HG02981 (cell line): ENCODE results near the gene FRRS1.
"Not testable (repeated sequence)": the region's sequence is repeated elsewhere in the genome, so short reads cannot be mapped to it uniquely, and the experiment has no call there.

ENCODE experiments used
- ATAC-seq: cut with Tn5 transposase; IDR thresholded peaks from one replicate; pipeline ENCODE4 v1.9.1; 2021; ENCODE audit warnings: mild to moderate bottlenecking, moderate library complexity; ENCODE audit not compliant: unreplicated experiment

The FRRS1 gene

DNA sequence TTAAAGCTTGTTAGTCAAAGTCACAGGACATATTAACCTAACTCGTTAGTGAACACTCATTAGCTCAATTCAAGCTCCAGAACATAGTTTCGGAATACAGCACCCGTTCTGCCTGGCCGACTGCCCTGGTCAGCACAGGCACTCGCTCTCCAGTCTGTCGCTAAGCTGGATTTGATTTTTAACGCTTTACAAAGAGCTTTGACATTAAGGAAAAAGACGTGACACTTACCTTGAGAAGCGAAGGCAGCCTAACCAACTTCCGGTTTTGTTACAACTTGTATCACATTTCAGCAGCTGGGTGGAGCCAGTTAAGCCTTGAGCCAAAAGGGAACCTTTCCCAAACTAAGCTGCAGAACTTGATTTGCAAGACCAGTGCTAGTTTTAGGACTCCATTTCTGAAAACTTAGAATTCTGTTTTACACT lies at the start of gene FRRS1:
FRRS1 (minus strand) TSS at position 258 of the 423 bp plus-strand sequence. CDS start 17,867 bp downstream, outside the sequence.
- peak; percentile 96 for ATAC-seq

- ATAC-seq: no peak
Measured at GRCh38 chr1:99814373-99814900, 48.0 kb upstream of the FRRS1 start.

- ATAC-seq: no peak
Measured at GRCh38 chr1:99811747-99812146, 45.3 kb upstream of the FRRS1 start.

- no peak for ATAC-seq
Measured at GRCh38 chr1:99811075-99811474, 44.6 kb upstream of the FRRS1 start.

GRCh38 chr1:99808391-99809115 lies 42.1 kb upstream of the FRRS1 start:
- peak; percentile 81 for ATAC-seq

GRCh38 chr1:99806882-99807281 lies 40.4 kb upstream of the FRRS1 start:
- no peak for ATAC-seq

- ATAC-seq: no peak
Measured at GRCh38 chr1:99801584-99801983, 35.1 kb upstream of the FRRS1 start.

DNA sequence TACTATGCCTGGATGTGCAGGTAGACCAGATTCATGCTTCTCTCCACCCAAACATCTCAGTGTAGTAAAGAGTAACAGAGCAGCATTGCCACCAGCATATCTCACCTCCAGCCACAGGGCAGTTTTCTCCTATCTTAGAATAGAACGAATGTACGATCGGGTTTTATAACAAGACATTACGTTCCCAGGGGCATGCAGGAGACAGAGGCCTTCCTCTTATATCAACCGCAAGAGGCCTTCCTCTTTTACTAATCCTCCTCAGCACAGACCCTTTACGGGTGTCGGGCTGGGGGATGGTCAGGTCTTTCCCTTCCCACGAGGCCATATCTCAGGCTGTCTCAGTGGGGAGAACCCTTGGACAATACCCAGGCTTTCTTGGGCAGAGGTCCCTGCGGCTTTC lies 27.4 kb upstream of the FRRS1 start:
- ATAC-seq: not testable (repeated sequence)

- ATAC-seq: no peak
Measured at GRCh38 chr1:99789715-99790114, 23.3 kb upstream of the FRRS1 start.

GRCh38 chr1:99788896-99789295 lies 22.5 kb upstream of the FRRS1 start:
- no peak for ATAC-seq

DNA sequence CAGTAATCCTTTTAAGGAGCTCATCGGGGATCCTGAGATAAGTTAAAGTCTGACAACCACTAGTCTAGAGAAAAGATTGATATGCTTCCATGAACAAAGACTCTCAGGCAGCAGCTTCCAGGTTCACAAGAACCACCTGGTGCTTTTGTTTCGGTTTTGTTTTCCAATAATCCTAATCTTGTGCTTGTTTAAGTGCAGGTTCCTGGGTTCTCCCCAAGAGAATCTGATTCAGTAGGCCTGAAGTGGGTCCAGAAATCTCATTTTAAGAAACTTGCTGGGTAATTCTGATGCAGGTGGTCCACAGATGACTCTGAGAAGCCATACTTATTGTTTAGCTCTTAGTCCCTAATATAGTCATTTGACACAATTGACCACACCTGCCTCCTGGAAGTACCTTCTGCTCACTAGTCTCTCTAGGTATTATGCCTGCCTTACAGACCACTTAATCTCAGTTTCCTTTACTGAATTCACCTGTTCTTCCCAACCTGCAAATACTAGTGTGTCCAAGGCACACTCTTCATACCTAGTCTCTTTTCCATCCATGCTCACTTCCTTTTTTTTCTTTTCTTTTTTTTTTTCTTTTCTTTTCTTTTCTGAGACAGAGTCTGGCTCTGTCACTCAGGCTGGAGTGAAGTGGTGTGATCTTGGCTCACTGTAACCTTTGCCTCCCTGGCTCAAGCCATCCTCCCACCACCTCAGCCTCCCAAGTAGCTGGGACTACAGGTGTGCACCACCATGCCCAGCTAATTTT lies 20.5 kb upstream of the FRRS1 start:
- peak; percentile 75 for ATAC-seq

DNA sequence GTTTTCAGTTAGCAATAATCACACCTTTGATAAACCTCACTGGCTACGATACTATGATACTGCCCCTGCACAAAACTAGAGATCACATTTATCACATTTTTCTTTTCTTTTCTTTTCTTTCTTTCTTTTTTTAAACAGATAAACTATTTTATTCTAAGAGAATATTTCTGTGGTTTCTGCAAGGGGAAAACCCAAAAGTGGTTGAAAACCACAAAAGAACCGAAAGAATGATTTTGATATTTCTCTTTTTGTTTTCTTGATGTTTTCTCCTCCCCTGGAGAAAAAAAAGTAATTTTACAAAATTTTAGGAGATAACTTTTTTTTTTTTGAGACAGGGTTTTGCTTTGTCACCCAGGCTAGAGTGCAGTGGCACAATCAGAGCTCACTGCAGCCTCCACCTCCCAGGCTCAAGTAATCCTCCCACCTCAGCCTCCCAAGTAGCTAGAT lies 18.4 kb upstream of the FRRS1 start:
- ATAC-seq: no peak

DNA sequence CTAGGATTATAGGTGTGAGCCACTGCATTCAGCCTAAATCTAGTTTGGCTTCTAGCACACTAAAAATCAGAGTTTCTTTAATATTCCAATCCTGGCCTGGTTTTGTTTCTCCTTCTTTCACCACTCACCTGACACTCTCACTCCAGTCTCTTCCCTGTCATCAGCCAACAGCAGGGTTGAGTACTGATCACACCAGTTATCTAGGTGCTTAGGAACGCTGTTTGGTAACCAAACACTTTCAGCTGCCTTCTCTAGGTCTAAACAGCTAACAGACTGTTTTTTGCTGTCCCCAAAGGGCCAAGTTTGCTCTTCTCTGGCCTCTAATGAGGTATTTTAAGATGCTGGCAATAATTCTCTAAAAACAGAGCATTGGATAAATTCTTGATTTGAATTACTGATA lies 17.7 kb upstream of the FRRS1 start:
- ATAC-seq: peak; percentile 42

GRCh38 chr1:99782920-99783319 lies 16.5 kb upstream of the FRRS1 start:
- no peak for ATAC-seq

DNA sequence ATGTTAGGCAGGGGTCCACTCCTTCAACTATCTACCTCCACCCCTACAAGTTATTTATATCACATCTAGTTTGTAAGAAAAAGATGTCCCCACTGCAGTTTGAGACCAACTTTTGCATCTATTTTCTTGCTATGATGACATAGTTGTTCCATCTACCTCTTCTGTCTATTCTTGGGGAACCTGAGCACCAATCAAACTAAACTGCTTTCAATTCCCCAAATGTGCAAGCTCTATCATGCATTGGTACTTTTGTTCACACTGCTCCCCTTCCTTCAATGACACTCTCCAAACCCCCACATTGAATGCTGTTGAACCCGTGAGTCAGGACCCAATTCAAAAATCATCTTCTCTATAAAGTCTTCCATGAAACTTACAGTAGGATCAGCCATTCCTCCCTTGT lies 16.0 kb upstream of the FRRS1 start:
- no peak for ATAC-seq

- no peak for ATAC-seq
Measured at GRCh38 chr1:99781798-99782197, 15.4 kb upstream of the FRRS1 start.

DNA sequence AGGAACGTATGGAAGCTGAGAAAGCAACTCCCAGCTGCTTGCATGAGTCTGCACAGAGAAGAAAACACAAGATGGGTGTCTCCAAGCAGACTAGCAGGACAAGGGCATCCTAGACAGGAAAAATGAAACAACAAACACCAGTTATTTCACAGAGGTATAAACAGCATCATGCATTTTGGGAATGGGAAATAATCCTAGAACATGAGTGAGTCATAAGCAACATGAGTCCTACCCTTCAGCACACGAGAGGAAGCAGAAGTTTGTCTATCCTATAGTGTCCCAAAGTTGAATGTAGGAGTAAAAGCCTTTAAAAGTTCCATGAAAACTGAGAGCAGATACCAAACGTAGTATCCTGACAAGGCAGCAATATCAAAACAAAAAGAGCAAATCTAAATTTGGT lies 11.3 kb upstream of the FRRS1 start:
- no peak for ATAC-seq

DNA sequence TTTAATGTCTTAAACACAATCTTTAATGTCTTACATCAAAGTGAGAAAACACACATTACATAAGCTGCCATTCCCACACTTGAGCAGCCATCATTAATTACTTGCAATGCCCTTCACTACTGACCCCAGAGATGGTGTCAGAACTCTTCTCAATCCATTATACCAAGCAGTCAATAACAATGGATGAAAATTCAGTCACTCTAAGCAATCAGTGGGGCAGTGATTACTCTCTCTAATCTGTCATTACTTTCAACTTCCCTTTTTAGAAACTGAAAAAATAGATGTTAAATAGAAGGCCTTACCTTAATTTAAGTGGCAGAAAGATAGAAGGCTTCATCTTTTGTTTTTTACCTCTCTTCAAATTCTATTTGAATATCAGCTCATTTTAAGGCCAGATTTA lies 9.7 kb upstream of the FRRS1 start:
- no peak for ATAC-seq

DNA sequence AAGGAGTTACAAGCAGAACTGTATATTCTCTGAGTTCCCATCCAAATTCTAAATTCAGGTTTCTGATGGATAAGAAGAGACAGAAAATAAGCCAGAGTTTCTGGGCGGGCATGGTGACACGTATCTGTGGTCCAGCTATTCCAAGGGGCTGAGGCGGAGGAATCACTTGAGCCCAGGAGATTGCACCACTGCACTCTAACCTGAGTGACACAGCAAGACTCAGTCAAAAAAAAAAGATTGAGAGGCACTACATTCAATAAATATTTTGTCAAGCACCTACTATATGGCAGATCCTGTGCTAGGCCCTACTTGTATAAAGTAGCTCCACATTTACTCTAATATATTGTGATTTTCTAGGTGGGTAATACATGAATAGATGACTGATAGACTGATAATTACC lies 6.4 kb upstream of the FRRS1 start:
- ATAC-seq: no peak

DNA sequence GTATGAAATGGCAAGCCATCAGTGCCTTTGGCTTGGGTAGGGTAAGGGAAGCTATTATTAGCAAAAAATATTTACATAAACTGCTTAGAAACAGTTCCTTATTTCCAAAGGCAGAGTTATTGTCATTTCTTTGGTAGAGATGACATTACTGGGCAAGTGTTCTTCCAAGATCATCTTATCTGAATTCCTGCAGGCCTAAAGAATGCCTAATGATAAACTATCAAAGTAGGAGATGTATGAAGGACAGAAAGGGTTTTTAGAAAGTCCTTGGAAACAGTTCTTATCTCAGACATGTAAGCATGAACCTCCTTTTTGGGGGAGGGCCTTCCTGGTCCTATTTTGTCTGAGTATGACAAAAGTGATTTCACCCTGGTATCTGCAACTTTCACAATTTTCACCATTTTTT lies 5.1 kb upstream of the FRRS1 start:
- ATAC-seq: no peak

DNA sequence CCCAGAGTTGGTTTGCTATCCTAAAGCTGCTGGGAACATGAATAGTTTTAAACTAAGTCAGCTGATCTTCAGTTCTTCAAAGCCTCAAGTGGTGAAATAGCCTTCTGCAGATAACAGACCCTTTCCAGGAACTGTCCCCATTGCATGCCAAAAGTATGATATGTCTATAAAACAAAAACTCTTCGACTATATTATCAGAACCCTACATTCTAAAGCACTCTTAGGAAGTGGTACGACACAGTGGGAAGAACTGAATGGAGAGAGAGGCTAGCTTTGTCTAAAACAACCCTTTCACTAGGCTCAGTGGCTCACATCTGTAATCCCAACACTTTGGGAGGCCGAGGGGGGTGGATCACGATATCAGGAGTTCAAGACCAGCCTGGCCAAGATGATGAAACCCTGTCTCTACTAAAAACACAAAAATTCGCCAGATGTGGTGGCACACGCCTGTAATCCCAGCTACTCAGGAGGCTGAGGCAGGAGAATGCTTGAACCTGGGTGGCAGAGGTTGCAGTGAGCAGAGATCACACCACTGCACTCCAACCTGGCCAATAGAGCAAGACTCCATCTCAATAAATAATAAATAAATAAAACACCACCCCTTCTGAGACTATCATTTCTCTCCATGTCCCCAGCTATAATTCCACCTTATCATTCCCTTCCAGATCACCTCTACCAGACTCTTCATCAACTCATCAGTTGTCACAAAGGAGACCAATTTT lies 2.2 kb upstream of the FRRS1 start:
- no peak for ATAC-seq
